Measurements from ENCODE around the gene TCP1.
"Not testable (repeated sequence)": the region's sequence is repeated elsewhere in the genome, so short reads cannot be mapped to it uniquely, and the experiment has no call there.

Gene TCP1

DNA sequence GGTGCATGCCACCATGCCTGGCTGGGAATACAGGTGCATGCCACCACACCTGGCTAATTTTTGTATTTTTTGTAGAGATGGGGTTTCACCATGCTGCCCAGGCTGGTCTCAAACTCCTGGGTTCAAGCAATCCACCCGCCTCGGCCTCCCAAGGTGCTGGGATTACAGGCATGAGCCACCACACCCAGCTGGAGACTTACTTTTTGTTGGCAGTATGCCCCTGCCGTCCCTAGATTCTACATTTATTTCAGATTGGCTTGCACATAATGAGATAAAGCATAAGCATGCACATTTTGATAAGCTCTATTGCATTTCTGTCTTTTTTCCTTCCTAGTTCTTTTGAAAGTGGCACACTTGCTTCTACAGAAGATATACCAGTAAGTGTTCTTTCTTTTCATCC, 27.4 kb upstream of the TCP1 start:
- DNase-seq: not testable (repeated sequence)

DNA sequence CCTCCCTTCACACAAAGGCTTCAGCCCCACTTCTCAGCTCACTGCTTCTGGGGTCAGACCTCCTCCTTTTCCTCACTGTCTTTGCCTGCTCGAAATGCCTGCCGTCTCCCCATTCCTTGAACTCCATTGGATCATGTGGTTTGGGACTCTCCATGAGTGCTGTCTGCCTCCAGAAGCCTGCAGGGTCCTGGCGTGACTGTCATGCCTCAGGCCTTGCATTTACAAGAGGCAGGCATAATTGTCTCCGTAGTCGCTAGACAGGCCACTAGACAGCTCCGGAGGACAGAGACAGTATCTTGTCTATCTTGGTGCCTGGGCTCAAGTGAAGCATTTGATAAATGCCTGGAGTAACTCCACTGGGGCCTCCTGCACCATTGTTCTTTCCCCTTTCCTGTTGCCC, 26.0 kb upstream of the TCP1 start:
- DNase-seq: no peak

DNA sequence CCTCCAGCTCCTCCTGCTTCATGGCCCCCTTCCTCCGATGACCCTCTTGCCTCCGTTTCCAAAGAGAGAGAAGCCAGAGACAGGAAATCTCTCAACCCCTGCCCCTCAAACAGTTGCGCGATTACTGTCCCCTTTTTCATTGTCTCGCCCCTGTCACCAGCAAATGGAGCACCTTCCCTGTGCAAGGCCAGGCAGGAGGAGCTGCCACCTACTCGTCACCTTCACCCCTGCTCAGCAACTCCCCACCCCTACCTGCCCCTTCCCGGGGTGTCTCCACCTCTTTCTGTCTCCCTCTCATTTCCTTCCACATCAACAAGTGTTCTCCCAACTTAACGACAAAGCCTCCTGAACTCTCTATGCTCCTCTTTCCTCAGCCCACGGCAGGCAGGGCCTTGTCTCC, 24.4 kb upstream of the TCP1 start:
- no peak for DNase-seq

DNA sequence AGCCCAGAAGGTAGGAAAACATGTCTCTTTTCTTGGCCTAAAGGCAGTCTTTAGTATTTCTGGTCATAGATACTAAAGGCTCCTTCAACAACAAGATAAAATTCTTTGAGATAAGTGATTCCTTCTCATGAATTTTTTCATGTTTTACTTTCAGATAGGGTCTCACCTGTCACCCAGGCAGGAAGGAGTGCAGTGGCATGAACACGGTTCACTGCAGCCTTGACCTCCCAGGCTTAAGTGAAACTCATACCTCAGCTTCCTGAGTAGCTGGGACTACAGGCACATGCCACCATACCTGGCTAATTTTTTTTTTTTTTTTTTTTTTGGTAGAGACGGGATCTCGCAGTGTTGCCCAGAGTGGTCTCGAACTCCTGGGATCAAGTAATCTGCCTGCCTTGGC, 19.7 kb upstream of the TCP1 start:
- DNase-seq: no peak

DNA sequence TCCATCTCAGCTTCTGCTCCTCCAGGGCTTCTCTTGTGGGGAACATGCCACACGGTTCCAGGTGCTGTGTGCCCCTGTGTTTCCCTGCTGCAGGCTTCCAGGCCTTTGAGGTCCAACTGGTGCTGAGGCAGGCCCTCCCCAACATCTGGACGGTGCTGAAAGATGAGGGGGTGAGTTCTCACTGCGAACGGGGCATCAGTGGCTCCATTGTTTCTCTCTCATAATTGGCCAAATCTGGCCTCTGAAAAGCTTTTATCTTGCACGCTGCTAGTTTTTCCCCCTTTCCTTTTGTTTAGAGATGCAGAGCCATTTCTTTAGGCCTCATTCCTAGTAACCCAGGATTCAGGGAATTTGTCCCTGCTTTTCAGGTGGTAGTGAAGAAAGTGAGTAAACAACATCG, 19.2 kb upstream of the TCP1 start:
- no peak for DNase-seq

DNA sequence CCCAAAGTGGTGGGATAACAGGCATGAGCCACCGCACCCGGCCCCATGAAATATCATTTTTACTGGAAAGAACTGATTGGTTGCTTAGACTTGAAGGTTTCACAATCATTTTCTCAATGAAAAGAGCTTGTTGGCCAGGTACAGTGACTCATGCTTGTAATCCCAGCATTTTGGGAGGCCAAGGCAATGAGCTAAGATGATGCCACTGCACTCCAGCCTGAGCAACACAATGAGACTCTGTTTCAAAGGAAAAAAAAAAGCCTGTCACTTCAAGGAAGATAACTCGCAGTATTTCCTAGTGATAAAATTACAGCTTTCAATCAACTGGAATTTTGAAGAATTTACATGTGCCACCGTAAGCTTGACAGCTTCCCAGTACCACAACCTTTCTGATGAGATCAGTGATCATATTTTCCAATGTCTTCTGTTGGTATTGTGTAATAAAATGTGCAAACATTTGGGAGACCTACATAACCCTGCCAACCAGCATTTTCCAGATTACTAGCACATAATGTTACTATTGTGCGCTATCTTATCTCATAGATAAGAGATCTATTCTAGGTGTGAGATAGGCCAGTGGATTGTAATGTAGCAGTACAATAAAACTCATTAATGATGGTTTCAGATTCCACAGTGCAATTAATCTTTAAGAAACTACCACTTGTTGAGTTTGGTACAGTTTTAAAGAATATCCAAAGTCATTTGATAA, 17.9 kb upstream of the TCP1 start:
- no peak for DNase-seq

DNA sequence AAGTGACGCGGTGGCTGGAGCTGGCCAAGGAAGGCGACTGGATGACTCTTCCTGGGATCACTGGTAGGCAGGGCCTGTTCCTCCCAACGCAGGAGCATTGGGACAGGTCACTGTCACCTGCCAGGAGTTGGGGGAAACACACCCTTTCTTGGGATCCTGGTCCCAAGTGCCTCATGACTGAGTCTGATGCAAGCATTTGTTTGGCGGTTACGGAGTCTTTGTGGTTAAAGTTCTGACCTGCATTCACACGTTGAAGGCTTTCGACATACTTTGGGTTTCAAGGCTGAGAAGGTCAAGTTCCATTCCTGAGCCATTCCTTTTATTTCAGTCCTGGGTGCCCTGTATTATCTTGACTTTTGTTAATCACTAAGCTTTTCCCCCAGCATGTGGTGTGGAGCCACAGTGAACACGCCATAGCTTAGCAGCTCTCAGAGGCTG, 16.6 kb upstream of the TCP1 start:
- DNase-seq: no peak

DNA sequence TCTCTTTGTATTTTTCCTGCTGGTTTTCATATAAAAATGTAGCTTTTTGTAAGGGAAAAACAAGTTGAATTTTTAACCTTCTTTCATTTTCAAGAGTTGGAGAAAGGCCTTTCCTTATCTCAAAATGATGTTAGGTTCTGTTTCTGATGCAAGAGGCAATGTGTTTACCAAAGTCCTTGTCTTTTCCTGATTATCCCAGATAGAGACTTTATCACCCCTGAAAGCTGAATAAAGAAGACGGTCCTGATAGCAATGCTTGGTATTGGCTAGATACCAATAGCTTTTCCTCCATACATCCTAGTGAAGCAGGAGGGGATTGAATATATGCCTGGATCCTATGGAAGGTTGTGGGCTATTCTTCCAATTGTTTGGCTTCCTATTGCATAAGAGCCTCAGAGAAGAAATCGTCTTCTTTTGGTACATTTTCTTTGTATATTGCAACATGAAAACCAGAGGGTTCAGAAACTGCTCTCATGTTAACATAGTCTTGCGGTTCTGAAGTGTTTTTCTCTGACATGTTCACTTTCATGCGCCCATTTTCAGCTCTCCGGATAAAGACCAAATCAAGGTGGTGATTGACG, 16.1 kb upstream of the TCP1 start:
- DNase-seq: no peak

DNA sequence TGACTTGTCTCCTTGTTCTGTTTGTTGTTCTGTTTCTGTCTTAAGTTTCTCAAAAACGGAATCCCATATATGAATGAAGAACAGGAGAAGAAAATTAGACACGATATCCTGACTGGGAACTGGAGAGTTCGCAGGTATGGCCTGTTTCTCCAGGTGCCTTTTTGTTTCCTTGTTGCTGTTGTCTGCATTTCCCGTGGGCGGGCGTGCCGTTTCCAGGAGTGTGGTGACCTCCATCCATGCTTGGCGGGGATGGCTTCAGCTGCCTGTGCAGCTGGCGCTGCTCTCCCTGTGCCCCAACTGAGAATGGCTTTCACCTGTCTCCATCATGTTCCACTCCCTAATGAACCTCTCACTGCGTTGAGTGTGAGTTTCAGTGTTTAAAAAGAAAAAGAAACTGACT, 15.1 kb upstream of the TCP1 start:
- no peak for DNase-seq

DNA sequence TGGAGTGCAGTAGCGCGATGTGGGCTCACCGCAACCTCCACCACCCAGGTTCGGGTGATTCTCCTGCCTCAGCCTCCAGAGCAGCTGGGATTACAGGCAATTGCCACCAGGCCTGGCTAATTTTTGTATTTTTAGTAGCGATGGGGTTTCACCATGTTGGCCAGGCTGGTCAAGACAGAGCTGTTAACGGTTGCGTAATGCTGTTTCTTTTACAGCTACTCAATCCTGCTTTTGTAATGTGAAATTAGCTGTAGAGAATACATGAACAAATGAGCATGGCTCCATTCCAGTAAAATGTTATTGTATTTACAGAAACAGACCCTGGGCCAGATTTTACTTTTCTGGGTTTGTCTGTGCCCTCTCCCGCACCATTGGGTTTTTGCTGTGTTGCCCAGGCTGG, 12.5 kb upstream of the TCP1 start:
- no peak for DNase-seq

DNA sequence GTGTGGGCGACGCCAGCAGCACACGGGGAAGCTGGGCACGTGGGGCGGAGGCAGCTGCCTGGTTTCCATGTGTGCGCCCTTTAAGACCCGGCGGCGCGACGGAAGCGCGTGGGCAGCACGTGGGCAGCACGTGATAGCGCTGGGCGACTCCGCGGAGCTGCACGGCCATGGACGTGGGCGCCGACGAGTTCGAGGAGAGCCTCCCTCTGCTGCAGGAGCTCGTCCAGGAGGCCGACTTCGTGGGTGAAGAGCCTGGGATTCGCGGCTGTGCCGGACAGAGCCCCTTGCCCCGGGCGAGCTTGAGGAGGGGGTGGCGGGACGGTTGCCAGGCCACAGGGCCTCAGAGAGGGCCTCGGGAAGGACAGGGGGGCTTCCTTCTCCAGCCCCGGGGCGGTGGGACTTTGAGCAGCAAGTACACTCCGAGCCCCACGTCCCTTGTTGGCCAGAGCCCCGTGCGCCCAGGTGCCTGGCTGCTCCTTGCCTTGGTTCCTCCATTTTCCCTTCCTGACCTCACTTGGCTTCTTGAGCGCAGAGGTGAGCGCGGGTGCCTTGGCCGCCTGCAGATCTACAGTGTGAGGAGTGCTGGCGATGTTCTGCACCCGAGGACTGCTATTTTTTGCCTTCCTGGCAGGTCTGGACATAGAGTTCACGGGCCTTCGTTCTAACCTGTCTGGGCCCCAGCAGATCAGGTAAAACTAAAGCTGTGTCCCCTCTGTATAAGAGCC, 10.9 kb upstream of the TCP1 start, which contains the start of gene PNLDC1:
Gene PNLDC1, plus strand, starts transcription at position 136 of the 725 bp plus-strand sequence. Its CDS starts 32 bp downstream, at position 168.
- DNase-seq: no peak

DNA sequence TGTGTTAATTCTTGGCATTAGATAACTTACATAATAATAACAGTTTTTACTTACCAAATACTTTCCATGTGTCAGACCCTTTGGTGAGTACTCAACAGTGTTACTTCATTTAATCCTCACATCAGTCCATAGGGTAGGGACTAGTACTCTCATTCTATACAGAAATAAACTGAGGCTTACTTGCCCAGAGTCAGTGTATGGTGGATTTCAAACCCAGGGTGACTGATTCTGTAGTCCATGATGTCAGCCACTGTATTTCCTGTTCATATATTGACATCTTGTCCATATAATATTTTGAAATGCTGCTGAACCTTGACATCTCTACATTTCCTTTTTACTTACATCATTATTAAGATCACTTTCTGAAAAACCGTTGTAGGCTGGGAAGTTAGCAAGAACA, 8.2 kb upstream of the TCP1 start:
- DNase-seq: no peak

DNA sequence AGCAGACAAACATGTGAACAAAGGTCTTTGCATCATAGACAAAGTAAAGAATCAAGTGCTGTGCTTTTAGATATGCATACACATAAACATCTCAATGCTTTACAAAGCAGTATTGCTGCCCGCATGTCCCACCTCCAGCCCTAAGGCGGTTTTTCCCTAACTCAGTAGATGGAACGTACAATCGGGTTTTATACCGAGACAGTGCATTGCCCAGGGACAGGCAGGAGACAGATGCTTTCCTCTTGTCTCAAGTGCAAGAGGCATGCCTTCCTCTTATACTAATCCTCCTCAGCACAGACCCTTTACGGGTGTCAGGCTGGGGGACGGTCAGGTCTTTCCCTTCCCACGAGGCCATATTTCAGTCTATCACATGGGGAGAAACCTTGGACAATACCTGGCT, 5.6 kb upstream of the TCP1 start:
- not testable (repeated sequence) for DNase-seq

DNA sequence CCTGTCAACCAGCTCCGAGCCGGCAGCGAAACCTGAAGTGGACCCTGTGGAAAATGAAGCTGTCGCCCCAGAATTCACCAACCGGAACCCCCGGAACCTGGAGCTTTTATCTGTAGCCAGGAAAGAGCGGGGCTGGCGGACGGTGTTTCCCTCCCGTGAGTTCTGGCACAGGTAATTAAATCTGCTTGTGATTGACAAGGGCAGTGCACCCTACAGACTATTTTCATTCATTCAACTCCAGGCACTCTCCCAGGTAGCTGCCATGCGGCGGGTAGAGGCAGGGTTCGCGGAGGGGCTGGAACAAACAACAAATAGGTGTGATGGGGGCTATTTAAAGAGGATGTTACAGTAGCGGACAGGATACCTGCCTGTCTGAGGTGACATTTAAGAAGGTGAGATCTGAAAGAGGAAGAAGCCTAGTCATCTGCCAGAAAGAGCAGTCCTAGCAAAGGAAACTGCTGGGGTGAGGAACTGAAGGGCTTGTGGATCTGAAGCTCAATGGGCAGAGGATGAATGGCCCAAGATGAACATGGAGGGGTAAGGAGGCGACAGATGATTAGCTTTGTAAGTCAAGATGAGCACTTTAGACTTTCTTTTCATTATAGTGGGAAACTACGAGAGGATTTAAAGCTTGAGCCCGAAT, 1.7 kb upstream of the TCP1 start:
- DNase-seq: no peak

DNA sequence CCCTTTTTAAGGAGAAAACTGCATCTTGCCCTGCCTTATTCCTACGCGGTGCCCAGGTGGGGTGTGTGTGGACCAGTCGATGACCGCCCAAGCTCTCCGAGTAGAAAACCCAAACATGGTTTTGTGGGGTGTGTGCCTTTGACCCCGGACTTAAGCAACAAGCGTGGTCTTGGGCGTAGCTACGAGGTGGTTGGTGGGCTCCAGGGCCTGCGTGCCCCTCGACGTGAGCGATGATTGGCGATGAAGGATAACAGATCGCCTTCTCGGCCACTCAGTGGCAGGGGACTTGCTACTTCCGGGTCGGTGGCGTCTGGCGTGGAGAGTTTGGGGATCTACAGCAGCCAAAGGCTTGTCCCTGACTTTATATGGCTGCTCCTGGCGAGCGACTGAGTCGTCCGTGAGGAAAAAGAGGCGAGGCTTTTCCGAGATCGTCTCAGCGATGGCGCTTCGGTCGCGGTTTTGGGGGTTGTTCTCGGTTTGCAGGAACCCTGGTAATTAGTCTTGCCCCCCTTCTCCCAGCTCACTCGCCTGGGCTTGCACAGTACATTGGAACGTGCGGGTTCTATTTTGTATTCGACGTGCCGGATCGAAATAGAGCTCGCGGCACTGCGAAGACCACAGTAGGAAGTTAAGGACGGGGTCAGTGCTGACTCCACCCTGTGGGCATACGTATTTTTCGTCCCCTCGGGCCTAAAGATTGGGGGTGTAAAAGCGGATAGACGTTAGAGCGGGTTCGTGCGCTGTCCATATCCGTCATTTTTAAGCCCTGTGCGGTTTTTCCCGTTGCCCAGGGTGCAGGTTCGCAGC, 950 bp upstream of the TCP1 start, which contains the start of gene MRPL18:
Gene MRPL18, plus strand, starts transcription at position 319 of the 807 bp plus-strand sequence. Its CDS starts 121 bp downstream, at position 440.
- peak; percentile 99 for DNase-seq

DNA sequence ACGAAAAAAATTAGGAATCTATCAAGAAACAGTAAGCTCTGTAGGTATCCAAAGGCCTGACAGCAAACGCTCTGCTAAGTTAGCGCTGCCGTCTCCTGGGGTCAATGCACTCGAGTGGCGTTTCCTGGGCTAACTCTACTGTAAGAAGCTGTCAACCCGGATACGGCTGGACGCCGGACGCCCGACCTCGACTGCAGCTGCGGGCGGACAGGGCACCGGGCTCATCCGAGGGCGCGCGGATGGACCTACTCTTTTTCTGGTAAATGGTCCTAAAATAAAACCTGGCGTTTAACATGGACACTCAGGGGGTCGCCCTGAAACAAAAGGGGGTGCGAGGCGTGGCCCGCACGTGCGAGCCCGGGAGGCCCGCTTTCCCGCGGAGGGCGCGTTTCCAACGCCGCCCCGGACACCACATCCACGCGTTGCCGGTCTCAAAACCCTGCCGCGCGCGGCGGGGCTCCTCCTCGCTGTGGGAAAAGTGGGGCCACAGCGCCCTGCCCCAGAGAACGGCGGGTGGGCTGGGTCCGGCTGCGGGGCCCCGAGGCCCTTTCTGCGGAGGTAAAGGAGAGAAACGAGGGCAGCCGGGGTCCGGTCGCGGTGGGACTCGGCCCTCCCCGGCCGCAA, 537 bp downstream of the TCP1 start:
- peak; percentile 44 for DNase-seq

DNA sequence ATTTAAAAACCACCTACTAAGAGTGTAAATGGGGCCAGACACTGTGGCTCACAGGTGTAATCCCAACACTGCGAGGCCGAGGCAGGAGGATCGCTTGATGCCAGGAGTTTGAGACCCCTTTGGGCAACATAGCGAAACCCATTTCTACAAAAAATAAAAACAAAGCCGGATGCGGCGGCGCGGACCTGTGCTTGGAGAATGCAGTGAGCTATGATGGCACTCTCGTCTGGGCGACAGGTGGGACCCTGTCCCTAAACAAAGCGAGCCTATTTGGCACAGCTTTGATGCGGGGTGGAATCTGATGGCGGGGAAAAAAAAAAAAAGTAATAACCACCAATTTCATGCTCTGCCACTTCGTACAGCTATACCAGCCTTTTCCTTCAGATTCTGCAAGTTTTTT, 1.1 kb downstream of the TCP1 start:
- no peak for DNase-seq

DNA sequence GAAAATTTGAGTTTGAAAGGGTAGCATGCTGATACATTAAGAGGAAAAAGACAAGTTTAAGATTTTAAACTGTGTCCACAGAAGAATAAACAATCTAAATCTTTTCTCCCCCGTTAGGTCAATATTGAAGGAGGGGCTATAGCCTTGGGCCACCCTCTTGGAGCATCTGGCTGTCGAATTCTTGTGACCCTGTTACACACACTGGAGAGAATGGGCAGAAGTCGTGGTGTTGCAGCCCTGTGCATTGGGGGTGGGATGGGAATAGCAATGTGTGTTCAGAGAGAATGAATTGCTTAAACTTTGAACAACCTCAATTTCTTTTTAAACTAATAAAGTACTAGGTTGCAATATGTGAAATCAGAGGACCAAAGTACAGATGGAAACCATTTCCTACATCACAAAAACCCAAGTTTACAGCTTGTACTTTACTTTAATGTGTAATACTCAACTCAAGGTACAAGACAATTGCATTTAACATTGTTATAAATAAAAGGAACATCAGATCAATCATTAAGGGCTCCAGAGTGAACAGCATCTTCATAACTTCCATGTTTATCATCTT, 10.8 kb downstream of the TCP1 start:
- no peak for DNase-seq

DNA sequence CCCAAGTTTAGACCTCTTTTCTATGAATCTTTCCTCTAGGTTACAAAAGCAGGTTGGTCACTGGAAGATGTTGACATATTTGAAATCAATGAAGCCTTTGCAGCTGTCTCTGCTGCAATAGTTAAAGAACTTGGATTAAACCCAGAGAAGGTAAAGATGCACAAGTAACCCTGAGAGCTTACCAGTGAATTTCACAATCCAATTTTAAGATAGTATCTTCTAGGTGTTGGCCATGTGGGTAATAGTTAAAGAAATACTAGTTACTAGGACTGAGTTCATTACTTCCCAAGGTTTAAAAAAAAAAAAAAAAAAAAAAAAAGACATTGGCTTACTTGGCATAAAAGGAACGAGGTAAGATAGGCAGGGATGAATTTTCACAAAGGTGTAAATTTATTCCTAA, 11.3 kb downstream of the TCP1 start:
- DNase-seq: no peak

DNA sequence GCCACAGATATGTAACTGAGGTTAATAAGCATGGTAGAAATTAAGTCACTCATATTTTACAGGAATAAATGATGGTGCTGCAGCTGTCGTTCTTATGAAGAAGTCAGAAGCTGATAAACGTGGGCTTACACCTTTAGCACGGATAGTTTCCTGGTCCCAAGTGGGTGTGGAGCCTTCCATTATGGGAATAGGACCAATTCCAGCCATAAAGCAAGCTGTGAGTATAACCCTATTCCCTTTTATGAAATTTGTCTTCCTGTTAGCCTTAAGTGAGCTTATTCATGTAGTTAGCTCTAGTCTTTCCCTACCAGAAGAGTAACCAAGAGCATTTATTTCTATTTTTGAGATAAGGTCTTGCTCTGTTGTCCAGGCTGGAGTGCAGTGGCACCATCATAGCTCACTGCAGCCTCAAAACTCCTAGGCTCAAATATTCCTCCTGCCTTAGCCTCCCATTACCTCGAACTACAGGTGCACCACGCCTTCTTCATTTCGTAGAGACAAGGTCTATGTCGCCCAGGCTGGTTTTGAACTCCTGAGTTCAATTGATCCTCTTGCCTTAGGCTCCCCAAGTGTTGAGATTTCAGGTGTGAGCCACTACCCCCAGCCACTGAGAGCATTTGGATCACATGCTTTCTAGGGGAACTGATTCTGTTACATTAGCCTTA, 12.0 kb downstream of the TCP1 start:
- DNase-seq: no peak

DNA sequence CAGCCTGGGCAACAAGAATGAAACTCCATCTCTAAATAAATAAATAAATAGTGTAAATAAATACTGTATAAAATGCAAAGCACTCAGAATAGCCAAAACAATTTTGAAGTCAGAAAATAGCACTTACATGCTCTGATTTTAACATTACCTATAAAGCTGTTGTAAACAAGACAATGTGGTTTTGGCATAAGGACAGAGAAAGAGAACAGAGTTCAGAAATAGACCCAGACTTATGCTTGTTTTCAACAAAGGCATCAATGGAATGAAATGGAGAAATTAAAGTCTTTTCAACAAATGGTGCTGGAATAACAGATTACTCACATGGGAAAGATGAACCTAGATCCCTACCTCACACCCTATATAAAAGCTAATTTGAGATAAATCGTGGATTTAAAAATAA, 17.2 kb downstream of the TCP1 start:
- DNase-seq: no peak

Data from fibroblast of skin of back (primary cell).